Renal cortex interstitium (tissue), 15 donors: ENCODE data around the gene C8A. TPM values are rescaled to one million over a fixed set of nuclear protein-coding genes. Genes with fewer than 3 reads are reported as not detected.

Source experiments
- DNase-seq, 11 donors: peaks; one replicate each; pipeline ENCODE4 v3.0.0-alpha.2; 2013; ENCODE audit warnings: low read depth in 9 of 11, low spot score in 4 of 11; ENCODE audit errors: extremely low read depth in 1 of 11
- long read RNA-seq, 16 experiments: transcript quantifications; one replicate each; lab custom pipeline, GENCODE V29; 2026
- polyA plus RNA-seq, 3 donors: library from polyadenylated mRNA; unstranded; fragments of 120-200 nt; gene quantifications; one replicate each; pipeline ENCODE4 v1.2.1, GENCODE V29; 2013; ENCODE audit not compliant: insufficient read length in 3 of 3

C8A gene
- polyA plus RNA-seq, result not detected
- long read RNA-seq, donor 1, result 0 reads
- long read RNA-seq, donor 2, result 0 reads
- long read RNA-seq, donor 3, result 0 reads
- long read RNA-seq, donor 4, result 0 reads
- long read RNA-seq, donor 5, result 0 reads
- long read RNA-seq, donor 6, result 0 reads
- long read RNA-seq, donor 7, result 0 reads
- long read RNA-seq, donor 8, result 0 reads
- long read RNA-seq, donor 9, result 0 reads
- long read RNA-seq, donor 10, result 0 reads
- long read RNA-seq, donor 11, result 0 reads
- long read RNA-seq, donor 12, result 0 reads
- long read RNA-seq, donor 13, result 0 reads
- long read RNA-seq, donor 14, result 0 reads
- long read RNA-seq, donor 15, result 0 reads
- long read RNA-seq, donor 16, result 0 reads

GRCh38 chr1:56854521-56855099 lies at the start of gene C8A:
C8A (plus strand) TSS chr1:56854797; CDS start chr1:56854902, 105 bp downstream.
- DNase-seq, result no peak

DNA sequence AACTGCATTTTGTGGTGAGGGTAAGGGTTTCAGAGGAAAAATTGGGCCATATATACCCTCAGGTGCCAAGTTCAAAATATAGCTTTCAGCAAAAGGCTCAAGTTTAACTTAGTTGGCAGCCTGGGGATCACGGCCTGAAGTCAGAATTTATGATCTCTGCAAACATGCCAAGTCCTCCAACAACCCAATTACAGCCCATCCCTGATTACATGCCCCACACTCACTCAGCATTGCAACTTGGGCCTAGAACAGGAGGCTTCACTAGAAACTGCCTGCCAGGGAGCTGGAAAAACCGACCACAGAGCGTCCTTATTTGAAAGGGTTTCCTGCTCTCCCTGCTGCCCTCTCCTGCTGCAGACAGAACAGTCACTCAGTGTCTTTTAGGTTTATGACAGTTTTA lies 47.8 kb upstream of the C8A start:
- no peak for DNase-seq

DNA sequence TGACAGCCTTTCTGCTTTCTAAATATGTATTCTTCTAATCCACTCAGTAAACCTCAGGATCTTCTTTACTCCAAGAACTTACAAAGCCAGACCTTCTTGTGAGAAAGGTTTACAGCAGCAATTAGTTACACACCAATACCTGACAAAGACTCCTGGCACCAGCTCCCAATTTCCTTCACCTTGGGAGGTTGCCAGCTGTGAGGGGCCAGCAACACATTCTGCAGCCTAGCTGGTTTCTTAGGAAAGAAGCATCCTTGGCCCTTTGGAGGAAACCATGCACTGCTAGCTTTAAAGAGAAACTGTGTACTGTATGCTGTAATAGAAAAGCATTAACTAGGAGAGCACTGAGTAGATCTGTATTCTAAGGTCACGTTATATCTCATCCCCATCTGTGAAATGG lies 46.2 kb upstream of the C8A start:
- DNase-seq, result no peak

DNA sequence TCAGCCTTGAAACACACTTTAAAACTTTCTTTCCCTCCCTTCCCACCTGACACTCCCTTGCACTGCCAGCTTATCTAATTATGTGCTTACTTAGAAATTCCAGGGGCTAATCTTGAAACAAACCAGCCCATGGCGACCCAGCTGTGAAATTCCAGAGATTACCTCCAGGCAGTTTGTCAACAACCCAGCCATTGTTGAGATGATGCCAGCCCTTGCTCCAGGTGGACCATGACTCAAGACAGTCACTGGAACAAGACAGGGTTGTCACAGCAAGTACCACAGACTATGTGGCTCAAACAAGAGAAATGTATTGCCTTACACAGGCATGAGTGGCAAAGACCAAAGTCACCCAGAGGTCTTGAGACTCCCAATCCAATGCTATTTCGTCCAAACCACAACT lies 43.3 kb upstream of the C8A start:
- DNase-seq, result no peak

- DNase-seq, result no peak
Observed at GRCh38 chr1:56814205-56814604, 40.4 kb upstream of the C8A start.

DNA sequence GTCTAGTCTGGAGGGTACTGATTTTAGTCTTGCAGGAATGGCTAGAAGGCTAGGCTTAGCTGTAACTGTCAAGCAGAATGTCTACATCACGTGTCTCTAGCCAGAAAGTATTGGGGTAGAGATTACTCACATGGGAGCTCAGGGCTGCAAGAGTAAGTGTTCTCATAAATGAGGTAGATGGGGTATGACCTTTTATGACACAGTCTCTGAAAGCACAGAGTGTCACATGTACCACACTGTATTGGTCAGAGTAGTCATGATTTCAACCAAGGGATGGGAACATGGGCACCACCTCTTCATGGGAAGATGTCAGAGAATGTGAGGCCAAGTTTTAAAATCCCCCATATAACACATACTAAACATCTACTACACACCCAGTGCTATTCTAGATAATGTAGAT lies 38.3 kb upstream of the C8A start:
- no peak for DNase-seq

- DNase-seq, result no peak
Observed at GRCh38 chr1:56816909-56817308, 37.7 kb upstream of the C8A start.

DNA sequence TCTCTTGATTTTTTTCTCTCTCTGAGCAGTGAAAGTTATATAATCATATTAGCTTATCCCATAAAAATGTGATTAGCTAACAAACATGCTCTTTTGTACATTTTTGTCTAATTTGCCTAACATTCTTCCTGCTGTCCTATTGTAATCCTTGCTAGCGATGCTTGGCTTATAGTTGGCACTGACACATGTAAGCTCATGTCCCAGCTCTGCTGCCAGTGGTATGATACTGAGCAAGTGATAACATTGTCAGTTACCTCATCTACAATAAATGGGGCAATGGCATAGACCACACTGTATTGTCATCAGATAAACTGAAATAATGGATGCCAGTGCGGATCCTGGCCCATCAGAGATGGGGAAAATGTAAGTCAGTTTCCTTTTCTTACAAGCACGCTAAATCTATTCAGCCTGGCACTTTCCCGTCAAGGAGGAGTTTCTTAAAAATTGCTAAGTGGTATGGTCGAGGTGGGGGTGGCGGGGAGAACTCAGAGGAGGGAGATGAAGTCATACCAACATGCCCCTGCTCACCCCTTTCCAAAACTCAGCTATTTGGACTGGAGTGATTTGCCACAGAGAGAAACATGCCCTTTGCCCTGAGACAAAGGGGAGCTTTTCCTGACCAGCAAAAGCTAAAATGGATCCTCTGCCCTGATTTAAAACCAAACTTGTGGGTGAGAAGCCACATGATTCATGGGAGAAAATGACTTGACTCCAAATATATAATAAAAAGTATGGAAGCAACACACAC lies 36.7 kb upstream of the C8A start:
- no peak for DNase-seq

DNA sequence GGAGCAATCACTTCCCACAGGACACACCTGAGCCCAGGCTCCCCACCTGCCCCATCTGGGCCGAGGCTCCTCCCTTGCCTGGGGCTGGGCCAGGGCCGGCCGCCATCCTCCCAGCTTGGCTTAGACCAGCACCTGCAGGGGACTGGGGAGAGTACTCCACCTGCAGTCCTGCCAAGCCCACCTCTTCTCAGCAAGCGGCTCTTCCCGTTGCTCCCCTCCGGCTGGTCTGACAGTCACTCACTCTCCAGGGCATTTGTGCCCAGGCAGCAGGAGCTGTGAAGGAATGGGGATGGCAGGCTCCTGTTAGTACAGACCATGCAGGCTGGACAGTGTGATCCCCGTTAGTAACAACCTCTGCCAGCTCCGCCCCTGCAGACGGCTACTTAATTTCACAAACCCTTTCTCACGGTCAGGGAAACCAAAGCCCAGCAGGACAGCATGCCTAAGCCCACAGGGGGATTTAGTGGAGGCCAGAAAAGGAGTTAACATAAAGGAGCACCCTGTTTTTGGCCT lies 35.2 kb upstream of the C8A start, which contains the start of gene FYB2:
TSS of gene FYB2 (minus strand) at position 18 of the 513 bp plus-strand sequence. CDS start 114 bp downstream, outside the sequence.
- no peak for DNase-seq

GRCh38 chr1:56820755-56821461 lies 33.7 kb upstream of the C8A start:
- DNase-seq, result peak in 5 of 11 donors; percentile 43 to 69 (median 57)

DNA sequence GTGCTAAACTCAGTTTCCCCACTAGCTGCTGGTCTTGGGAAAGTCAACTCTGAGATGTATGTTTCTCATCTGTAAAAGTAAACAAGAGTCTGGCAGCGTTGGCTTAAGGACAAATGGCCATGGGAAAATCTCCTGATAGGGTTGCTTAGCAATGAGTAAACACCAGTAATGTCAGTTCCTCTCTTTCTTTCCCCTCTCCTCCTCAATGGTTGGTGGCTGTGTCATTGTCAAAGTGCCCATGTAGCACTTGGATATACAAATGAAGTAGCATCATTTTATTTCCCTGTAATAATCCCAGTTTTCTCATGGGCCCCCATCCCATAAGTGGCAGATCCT lies 33.2 kb upstream of the C8A start:
- DNase-seq, result no peak

- no peak for DNase-seq
Observed at GRCh38 chr1:56824271-56824670, 30.3 kb upstream of the C8A start.

GRCh38 chr1:56824938-56825337 lies 29.7 kb upstream of the C8A start:
- no peak for DNase-seq

GRCh38 chr1:56825436-56825835 lies 29.2 kb upstream of the C8A start:
- no peak for DNase-seq

GRCh38 chr1:56827711-56828110 lies 26.9 kb upstream of the C8A start:
- DNase-seq, result no peak

DNA sequence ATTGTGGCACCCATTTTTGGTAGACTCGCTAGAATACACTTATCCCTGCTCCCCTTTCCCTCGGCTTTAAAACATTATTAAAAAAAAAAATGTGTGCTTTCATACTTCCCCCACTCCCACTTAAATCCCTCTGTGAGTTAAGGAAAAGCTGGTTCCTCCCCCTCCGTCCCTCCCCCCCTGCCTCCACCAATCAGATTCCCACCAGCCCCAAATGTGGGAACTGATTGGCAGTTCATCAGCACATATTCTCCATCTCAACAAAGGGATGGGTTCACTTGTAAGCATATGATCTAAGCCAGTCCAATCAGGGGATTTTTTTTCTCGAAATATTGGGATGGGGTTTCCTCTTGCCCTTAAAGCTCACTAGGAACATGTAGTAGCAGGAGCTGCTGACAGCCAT lies 24.5 kb upstream of the C8A start:
- no peak for DNase-seq

DNA sequence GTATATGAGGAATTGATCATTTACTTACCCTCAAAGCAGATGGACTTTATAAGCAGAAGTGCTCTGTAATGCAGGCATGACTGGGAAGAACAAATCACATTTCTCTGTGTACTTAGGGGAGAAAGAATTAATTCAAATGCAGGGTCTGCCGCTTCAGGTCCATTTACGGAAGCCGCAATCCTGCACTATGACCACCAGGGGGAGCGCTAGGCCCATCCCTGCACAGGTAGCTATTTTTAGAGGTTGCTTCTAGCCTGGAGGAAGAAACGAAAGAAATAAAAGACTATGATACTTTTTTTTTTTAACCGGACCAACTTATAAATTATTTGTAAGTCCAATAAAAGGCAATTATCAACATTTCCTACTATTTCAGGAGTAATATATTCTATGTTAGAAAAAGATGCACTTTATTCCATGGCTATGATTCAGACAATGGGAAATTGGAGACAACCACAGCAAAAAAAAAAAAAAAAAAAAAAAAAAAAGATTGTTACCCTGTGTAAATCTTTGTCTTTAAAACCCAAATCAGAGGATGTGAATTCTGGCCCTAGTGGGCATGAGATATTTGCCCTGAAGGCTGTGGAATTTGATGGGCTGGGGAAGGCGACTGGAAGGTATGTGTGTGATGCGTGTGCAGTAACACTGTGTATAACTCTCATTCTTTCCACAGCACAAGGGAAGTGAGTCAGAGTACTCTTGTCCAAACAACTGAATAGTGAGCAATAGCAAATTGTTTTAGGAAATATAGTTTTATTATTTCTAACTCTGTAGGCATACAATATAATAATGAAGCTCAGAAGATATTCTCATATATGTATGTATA lies 22.5 kb upstream of the C8A start:
- DNase-seq, result peak in 7 of 11 donors; percentile 61 to 83 (median 65)

- no peak for DNase-seq
Observed at GRCh38 chr1:56833088-56833487, 21.5 kb upstream of the C8A start.
